ENCODE results near the gene BRIP1.

BRIP1 gene

DNA sequence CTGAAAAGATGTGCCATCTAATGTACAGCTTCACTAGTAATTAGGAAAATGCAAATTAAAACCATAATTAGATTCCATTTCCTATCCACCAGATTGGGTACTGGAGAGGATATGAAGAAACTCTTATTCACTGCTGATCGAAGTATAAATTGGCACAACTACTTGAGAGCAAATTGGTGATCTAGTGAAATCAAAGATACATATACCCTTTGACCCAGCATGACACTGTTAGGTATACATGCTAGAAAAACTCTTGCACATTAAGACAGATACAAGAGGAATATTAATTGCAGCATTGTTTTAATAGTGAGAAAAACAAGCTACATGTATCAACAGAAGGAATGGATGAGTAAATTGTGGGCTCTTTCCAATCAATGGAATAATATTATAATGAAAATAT, 48.8 kb downstream of the BRIP1 start:
- no peak overlapping the region for H3K27ac ChIP-seq
- no peak for TF ChIP-seq Cebpa-rat (IDR thresholded peaks at IDR 0.05)
- H4K20me1 ChIP-seq, result no peaks in the 10 kb centered on the region
- no peaks in the 10 kb centered on the region for H3K27me3 ChIP-seq
- H3K4me2 ChIP-seq, result no peak overlapping the region
- no peaks in the 10 kb centered on the region; a peak in 1 of 22 replicates for H3K9me3 ChIP-seq (replicated peaks in 1 of 11)
- no peak overlapping the region for H3K4me3 ChIP-seq
- peaks cover 0 to 66% (median 17%) of the 10 kb centered on the region in 10 experiments; a peak in 16 of 20 replicates for H3K4me1 ChIP-seq
- H3K36me3 ChIP-seq, result peaks cover 0 to 68% (median 15%) of the 10 kb centered on the region in 11 experiments; a peak in 15 of 22 replicates
- H3K9ac ChIP-seq, result no peak overlapping the region

- Histone ChIP-seq H3K27ac (no peak overlapping the region), H3K9ac (no peak overlapping the region), H4K20me1 (no peaks in the 10 kb centered on the region), H3K4me1 (peaks cover 0 to 71% (median 17%) of the 10 kb centered on the region in 10 experiments; a peak in 16 of 20 replicates), H3K9me3 (replicated peaks in 1 of 11) (no peaks in the 10 kb centered on the region; a peak in 1 of 22 replicates), H3K4me3 (no peak overlapping the region), H3K27me3 (no peaks in the 10 kb centered on the region), H3K4me2 (peak overlapping the region in 2 of 11 experiments; percentile 44 to 48; a peak in 3 of 22 replicates), H3K36me3 (peaks cover 0 to 63% (median 19%) of the 10 kb centered on the region in 11 experiments; a peak in 15 of 22 replicates)
- no peak for TF ChIP-seq Cebpa-rat (IDR thresholded peaks at IDR 0.05)
These were observed 50.1 kb downstream of the BRIP1 start for GRCh38 chr17:61813211-61813610.

DNA sequence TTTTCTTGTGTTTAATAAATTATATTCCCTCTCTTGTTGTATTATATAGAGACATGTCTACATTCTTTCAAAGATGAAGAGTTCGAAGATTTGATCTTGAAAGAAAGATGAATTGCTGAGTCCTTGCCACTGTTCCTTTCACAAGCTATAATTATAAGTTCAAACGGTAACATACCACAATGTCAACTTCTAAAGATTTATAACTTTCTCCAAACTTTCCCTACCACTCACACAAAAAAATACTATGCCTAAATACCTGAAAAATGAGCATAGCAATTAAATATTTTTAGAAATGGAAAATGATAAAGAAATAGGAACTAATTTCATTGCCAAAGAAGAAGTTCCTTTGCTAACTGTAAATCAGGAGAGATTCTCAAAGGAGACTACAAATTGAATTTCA, 50.6 kb downstream of the BRIP1 start:
- peaks cover 0 to 60% (median 20%) of the 10 kb centered on the region in 11 experiments; a peak in 15 of 22 replicates for H3K36me3 ChIP-seq
- no peaks in the 10 kb centered on the region; a peak in 1 of 22 replicates for H3K9me3 ChIP-seq (replicated peaks in 1 of 11)
- H4K20me1 ChIP-seq, result no peaks in the 10 kb centered on the region
- TF ChIP-seq Cebpa-rat (IDR thresholded peaks at IDR 0.05), result no peak
- H3K4me2 ChIP-seq, result peak overlapping the region in 2 of 11 experiments; percentile 44 to 48; a peak in 3 of 22 replicates
- H3K9ac ChIP-seq, result no peak overlapping the region
- H3K4me1 ChIP-seq, result peaks cover 0 to 71% (median 17%) of the 10 kb centered on the region in 10 experiments; a peak in 16 of 20 replicates
- no peak overlapping the region for H3K4me3 ChIP-seq
- no peak overlapping the region for H3K27ac ChIP-seq
- no peaks in the 10 kb centered on the region for H3K27me3 ChIP-seq

DNA sequence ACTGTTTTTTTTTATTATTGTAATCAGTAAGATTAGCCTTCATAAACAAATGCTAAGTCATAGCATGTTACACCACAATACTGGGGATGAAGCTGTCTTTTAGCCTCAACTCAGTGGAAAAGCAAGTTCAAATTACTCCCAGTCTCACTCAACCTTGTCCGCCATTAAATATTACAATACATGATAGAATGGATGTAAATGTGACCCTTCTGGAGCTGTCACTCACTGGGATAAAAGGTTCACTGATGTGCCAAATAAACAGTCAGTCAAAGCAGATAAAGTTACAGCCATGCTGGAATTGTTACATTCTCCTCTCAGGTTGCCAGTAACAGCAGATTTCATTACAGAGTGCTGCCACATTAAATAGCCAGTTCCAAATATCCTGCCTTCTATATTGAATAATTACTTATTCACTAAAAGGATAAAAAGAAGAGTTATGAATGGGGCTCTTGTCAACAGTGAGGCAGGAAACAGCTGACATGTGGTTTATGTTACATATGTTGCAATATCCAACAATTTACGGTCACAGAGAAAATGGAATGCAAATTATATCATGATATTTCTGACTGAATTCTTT, 53.4 kb downstream of the BRIP1 start:
- Histone ChIP-seq H3K27ac (peak overlapping the region; percentile 10 to 75 (median 55); a peak in 19 of 22 replicates), H3K9me3 (replicated peaks in 1 of 11) (no peaks in the 10 kb centered on the region; a peak in 1 of 22 replicates), H3K27me3 (no peaks in the 10 kb centered on the region), H3K4me1 (peaks cover 0 to 55% (median 8%) of the 10 kb centered on the region in 10 experiments; a peak in 16 of 20 replicates), H3K36me3 (peaks cover 0 to 55% (median 18%) of the 10 kb centered on the region in 11 experiments; a peak in 15 of 22 replicates), H4K20me1 (no peaks in the 10 kb centered on the region), H3K4me2 (peak overlapping the region in 8 of 11 experiments; percentile 13 to 89 (median 66); a peak in 15 of 22 replicates), H3K4me3 (no peak overlapping the region; a peak in 1 of 20 replicates), H3K9ac (peak overlapping the region in 1 of 11 experiments; percentile 38; a peak in 2 of 22 replicates)
- TF ChIP-seq Cebpa-rat (IDR thresholded peaks at IDR 0.05), result peak in 2 of 11 experiments; percentile 64 to 73; a peak in 4 of 22 replicates

GRCh38 chr17:61808442-61808841, 54.9 kb downstream of the BRIP1 start:
- H3K36me3 ChIP-seq, result peaks cover 0 to 41% (median 14%) of the 10 kb centered on the region in 11 experiments; a peak in 14 of 22 replicates

DNA sequence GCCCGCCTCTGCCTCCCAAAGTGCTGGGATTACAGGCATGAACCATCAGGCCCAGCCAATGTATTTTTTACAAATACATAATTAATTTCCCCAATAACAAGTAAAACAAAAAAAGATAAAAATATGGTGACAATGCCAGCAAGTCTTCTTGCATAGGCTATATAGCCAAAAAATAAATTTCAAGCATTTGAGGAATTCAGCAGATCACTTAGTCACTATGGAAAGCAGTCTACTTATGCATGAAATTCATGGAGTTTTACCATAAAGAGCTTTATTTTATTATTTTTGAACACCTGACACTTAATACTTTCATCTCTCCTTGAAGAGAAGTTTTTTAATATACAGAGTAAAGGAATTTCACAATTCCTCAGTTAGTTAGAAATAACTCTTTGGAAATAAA, 56.4 kb downstream of the BRIP1 start:
- Histone ChIP-seq H3K4me3 (no peak overlapping the region), H3K27ac (no peak overlapping the region), H3K27me3 (no peaks in the 10 kb centered on the region), H3K4me1 (peaks cover 0 to 38% (median 8%) of the 10 kb centered on the region in 10 experiments; a peak in 16 of 20 replicates), H3K9ac (no peak overlapping the region), H3K4me2 (no peak overlapping the region), H3K9me3 (replicated peaks in 1 of 11) (no peaks in the 10 kb centered on the region; a peak in 1 of 22 replicates), H3K36me3 (peaks cover 0 to 44% (median 24%) of the 10 kb centered on the region in 11 experiments; a peak in 16 of 22 replicates), H4K20me1 (no peaks in the 10 kb centered on the region)
- TF ChIP-seq Cebpa-rat (IDR thresholded peaks at IDR 0.05), result no peak

More at GRCh38 chr17:61808442-61808841, 54.9 kb downstream of the BRIP1 start:
- Histone ChIP-seq H3K9ac (no peak overlapping the region), H3K4me3 (no peak overlapping the region), H3K4me2 (no peak overlapping the region), H3K4me1 (peaks cover 0 to 53% (median 8%) of the 10 kb centered on the region in 10 experiments; a peak in 16 of 20 replicates), H3K9me3 (replicated peaks in 1 of 11) (no peaks in the 10 kb centered on the region; a peak in 1 of 22 replicates), H4K20me1 (no peaks in the 10 kb centered on the region), H3K27me3 (no peaks in the 10 kb centered on the region), H3K27ac (no peak overlapping the region)
- TF ChIP-seq Cebpa-rat (IDR thresholded peaks at IDR 0.05), result no peak

- no peak for TF ChIP-seq Cebpa-rat (IDR thresholded peaks at IDR 0.05)
- Histone ChIP-seq H3K4me2 (no peak overlapping the region; a peak in 1 of 22 replicates), H3K27me3 (no peaks in the 10 kb centered on the region), H4K20me1 (no peaks in the 10 kb centered on the region), H3K4me1 (peaks cover 0 to 31% (median 8%) of the 10 kb centered on the region in 10 experiments; a peak in 16 of 20 replicates), H3K36me3 (peaks cover 0 to 44% (median 24%) of the 10 kb centered on the region in 11 experiments; a peak in 16 of 22 replicates), H3K9me3 (replicated peaks in 1 of 11) (no peaks in the 10 kb centered on the region; a peak in 1 of 22 replicates), H3K4me3 (no peak overlapping the region), H3K27ac (no peak overlapping the region), H3K9ac (no peak overlapping the region)
These were observed 57.1 kb downstream of the BRIP1 start for GRCh38 chr17:61806081-61806828.

- H3K9me3 ChIP-seq (replicated peaks in 1 of 11), result no peaks in the 10 kb centered on the region
- no peaks in the 10 kb centered on the region for H4K20me1 ChIP-seq
- no peak overlapping the region for H3K27ac ChIP-seq
- TF ChIP-seq Cebpa-rat (IDR thresholded peaks at IDR 0.05), result no peak
- peaks cover 0 to 24% (median 8%) of the 10 kb centered on the region in 10 experiments; a peak in 16 of 20 replicates for H3K4me1 ChIP-seq
- peaks cover 0 to 48% (median 25%) of the 10 kb centered on the region in 11 experiments; a peak in 16 of 22 replicates for H3K36me3 ChIP-seq
- no peak overlapping the region for H3K9ac ChIP-seq
- no peak overlapping the region for H3K4me3 ChIP-seq
- H3K27me3 ChIP-seq, result no peaks in the 10 kb centered on the region
- H3K4me2 ChIP-seq, result no peak overlapping the region
These were observed 57.9 kb downstream of the BRIP1 start for GRCh38 chr17:61805399-61805798.

- Histone ChIP-seq H3K27me3 (no peaks in the 10 kb centered on the region), H3K27ac (no peak overlapping the region), H3K4me2 (no peak overlapping the region), H3K9ac (no peak overlapping the region), H3K4me3 (no peak overlapping the region), H3K36me3 (peaks cover 0 to 64% (median 39%) of the 10 kb centered on the region in 11 experiments; a peak in 16 of 22 replicates), H4K20me1 (no peaks in the 10 kb centered on the region), H3K4me1 (peaks cover 0 to 18% (median 0%) of the 10 kb centered on the region in 10 experiments; a peak in 4 of 20 replicates), H3K9me3 (replicated peaks in 1 of 11) (no peaks in the 10 kb centered on the region)
- TF ChIP-seq Cebpa-rat (IDR thresholded peaks at IDR 0.05), result no peak
These were observed 59.5 kb downstream of the BRIP1 start for GRCh38 chr17:61803796-61804195.
